K562 (cell line): ENCODE results near the gene GJA1. TPM values are rescaled to one million over a fixed set of nuclear protein-coding genes. Genes with fewer than 3 reads are reported as not detected.

ENCODE experiments used
- ATAC-seq: fragments of 200-7000 bp; cut with Tn5 transposase; 3 replicates; pipeline ENCODE4 v1.9.1; 2020; ENCODE audit warnings: moderate library complexity
- BruUV-seq: library from RNA; stranded (reverse); fragments of 400-500 nt; replicated peaks from 2 replicates; lab custom pipeline; 2021; lab: Mats Ljungman, UMichigan
- CTCF ChIA-PET: fragments of 300-600 bp; formaldehyde crosslinking; extraction: SDS; loops from one replicate; lab custom pipeline; 2021; ENCODE audit warnings: low intra/inter-chr PET ratio; lab: Yijun Ruan, JAX
- POLR2A ChIA-PET: fragments of 300-600, 350-650 bp; sonication (Branson Sonifier 250); formaldehyde crosslinking; extraction: SDS; loops from one replicate; lab custom pipeline; 2021; ENCODE audit warnings: antibody characterized with exemption, inconsistent platforms; lab: Yijun Ruan, JAX
- DNase-seq, 4 experiments: peaks; one replicate each; pipeline versions ENCODE4 v3.0.0 to v3.0.0-alpha.2; 2011 to 2018; ENCODE audit warnings: low spot score in 3 of 4, mixed read lengths in 3 of 4; ENCODE audit errors: extremely low read depth in 1 of 4
- FAIRE-seq: peaks from 2 replicates; lab custom pipeline; 2011; peaks lifted over from hg19 to GRCh38; lab: Jason Lieb, UNC
- H2AFZ ChIP-seq: 2 replicates; pipeline ENCODE4 v1.6.0; 2011; ENCODE audit warnings: low read depth, low read length, control low read depth, inconsistent platforms
- H3K27ac ChIP-seq: fragments of 200-600 bp; 3 replicates; pipeline ENCODE4 v1.8.0; 2011; ENCODE audit warnings: low read depth, mild to moderate bottlenecking, control low read depth, inconsistent platforms, low read length, moderate library complexity, mixed read lengths; ENCODE audit errors: extremely low read depth
- H3K27me3 ChIP-seq, 2 experiments: fragments of 300-600 bp in 1 of 2; 2 replicates in 1 of 2; 3 replicates in 1 of 2; pipeline versions ENCODE4 v1.6.0 to v1.8.0; 2011; ENCODE audit warnings: inconsistent platforms in 2 of 2, low read length in 2 of 2, mild to moderate bottlenecking in 1 of 2, mixed read lengths in 1 of 2, moderate library complexity in 1 of 2; ENCODE audit not compliant: control insufficient read depth in 2 of 2, insufficient read depth in 2 of 2
- H3K36me3 ChIP-seq: fragments of 300-600 bp; 3 replicates; pipeline ENCODE4 v1.8.0; 2011; ENCODE audit warnings: mild to moderate bottlenecking, low read length, inconsistent platforms; ENCODE audit not compliant: control insufficient read depth, insufficient read depth
- H3K4me1 ChIP-seq, 2 experiments: fragments of 200-600 bp in 1 of 2; replicated peaks in 1 of 2; 2 replicates in 1 of 2; 3 replicates in 1 of 2; pipeline versions ENCODE4 v1.5.1 to v1.8.0; 2011; ENCODE audit warnings: inconsistent platforms in 2 of 2, low read length in 2 of 2, mild to moderate bottlenecking in 1 of 2, mixed read lengths in 1 of 2, moderate library complexity in 1 of 2; ENCODE audit not compliant: control insufficient read depth in 2 of 2, insufficient read depth in 2 of 2
- H3K4me2 ChIP-seq: 2 replicates; pipeline ENCODE4 v1.6.1; 2011; ENCODE audit warnings: low read length, control low read depth, inconsistent platforms, mixed read lengths; ENCODE audit not compliant: insufficient read depth
- H3K4me3 ChIP-seq: fragments of 200-600 bp; sonication (generic), shearing (Covaris generic); 2 replicates; pipeline ENCODE4 v1.5.1; 2016; ENCODE audit warnings: control low read depth, inconsistent platforms
- H3K79me2 ChIP-seq: fragments of 200-600 bp; 3 replicates; pipeline ENCODE4 v1.8.0; 2011; ENCODE audit warnings: low read length, inconsistent platforms; ENCODE audit not compliant: control insufficient read depth, insufficient read depth
- H3K9ac ChIP-seq, 2 experiments: 2 replicates each; pipeline versions ENCODE4 v1.6.0 to v1.6.1; 2011; ENCODE audit warnings: low read depth in 2 of 2, low read length in 2 of 2, control low read depth in 1 of 2, inconsistent platforms in 1 of 2, mild to moderate bottlenecking in 1 of 2, mixed read lengths in 1 of 2; ENCODE audit not compliant: insufficient read depth in 1 of 2
- H3K9me1 ChIP-seq: one replicate; pipeline ENCODE4 v1.6.0; 2011; ENCODE audit warnings: inconsistent platforms, mild to moderate bottlenecking, low read length, moderate library complexity; ENCODE audit not compliant: control insufficient read depth, insufficient read depth
- H3K9me3 ChIP-seq: replicated peaks from 2 replicates; pipeline ENCODE4 v1.5.1; 2011; ENCODE audit warnings: low read depth, low read length, inconsistent platforms; ENCODE audit not compliant: control insufficient read depth, insufficient read depth
- H4K20me1 ChIP-seq: replicated peaks from 2 replicates; pipeline ENCODE4 v1.6.1; 2011; ENCODE audit warnings: low read length, inconsistent platforms, mixed read lengths; ENCODE audit not compliant: control insufficient read depth, insufficient read depth
- ARNT ChIP-seq, 2 experiments: fragments of 450-650 bp; IDR thresholded peaks; 2 replicates each; pipeline ENCODE4 v1.6.1; 2016; ENCODE audit warnings: mild to moderate bottlenecking in 1 of 2
- DMBX1 ChIP-seq: fragments of 250-450 bp; sonication (Bioruptor Pico); IDR thresholded peaks from 2 replicates; pipeline ENCODE4 v1.8.0; 2022; ENCODE audit warnings: inconsistent platforms, mild to moderate bottlenecking, moderate library complexity, borderline replicate concordance
- HMG20A ChIP-seq: fragments of 450-650 bp; formaldehyde crosslinking; conservative IDR thresholded peaks from 2 replicates; pipeline ENCODE4 v1.4.0; 2020; ENCODE audit warnings: mild to moderate bottlenecking, mixed read lengths
- NBN ChIP-seq: fragments of 450-650 bp; IDR thresholded peaks from 2 replicates; pipeline ENCODE4 v1.6.1; 2016; ENCODE audit warnings: low read depth, mild to moderate bottlenecking
- RFX7 ChIP-seq: fragments of 250-450 bp; sonication (Bioruptor Pico); IDR thresholded peaks from 2 replicates; pipeline ENCODE4 v1.5.1; 2021; ENCODE audit warnings: mild to moderate bottlenecking
- RNF2 ChIP-seq: sonication (generic); IDR thresholded peaks from 2 replicates; pipeline ENCODE4 v1.6.1; 2016
- SFPQ ChIP-seq: fragments of 200-400 bp; formaldehyde crosslinking; IDR thresholded peaks from 2 replicates; pipeline ENCODE4 v1.6.1; 2017; ENCODE audit warnings: mild to moderate bottlenecking, low read depth, low read length, moderate library complexity
- SLC30A9 ChIP-seq: fragments of 250-450 bp; sonication (Bioruptor Pico); IDR thresholded peaks from 2 replicates; pipeline ENCODE4 v1.8.0; 2022; ENCODE audit warnings: mild to moderate bottlenecking, moderate library complexity
- SREBF1 ChIP-seq: fragments of 150-350 bp; IDR thresholded peaks from 2 replicates; pipeline ENCODE4 v1.6.1; 2014; ENCODE audit warnings: antibody characterized with exemption, low read depth, low read length, borderline replicate concordance
- TEAD4 ChIP-seq, 2 experiments: sonication (generic) in 1 of 2; formaldehyde crosslinking in 1 of 2; IDR thresholded peaks; 2 replicates each; pipeline versions ENCODE4 v1.6.1 to v1.8.0; 2012 to 2022; ENCODE audit warnings: borderline replicate concordance in 1 of 2, inconsistent platforms in 1 of 2, low read length in 1 of 2, mild to moderate bottlenecking in 1 of 2, missing genetic modification reagents in 1 of 2
- ZBTB7A ChIP-seq: IDR thresholded peaks from 2 replicates; pipeline ENCODE4 v1.6.1; 2011; ENCODE audit warnings: low read depth, mild to moderate bottlenecking, low read length, moderate library complexity, borderline replicate concordance; ENCODE audit not compliant: control insufficient read depth
- ZNF143 ChIP-seq: sonication (generic); formaldehyde crosslinking; IDR thresholded peaks from 2 replicates; pipeline ENCODE4 v1.9.0; 2022; ENCODE audit warnings: mild to moderate bottlenecking, missing genetic modification reagents
- WGBS: fragments of 100-300 bp; shearing (Covaris generic); methylation state at CpG from one replicate; pipeline ENCODE4 v1.1.6; 2016; ENCODE audit warnings: low coverage, mixed read lengths; ENCODE audit not compliant: insufficient coverage; ENCODE audit errors: missing lambda C conversion rate; 5-methylcytosine and 5-hydroxymethylcytosine counted together
- in situ Hi-C: fragments of 300-500 bp; cut with MboI; formaldehyde crosslinking; loops from 4 replicates; pipeline ENCODE4 v1.15.0; 2018; ENCODE audit warnings: inconsistent platforms, mixed read lengths
- intact Hi-C: fragments of 100-400 bp; cut with micrococcal nuclease; formaldehyde crosslinking; loops from 2 replicates; pipeline ENCODE4 v1.14.2; 2022
- polyA plus RNA-seq, 8 experiments: library from polyadenylated mRNA; depleted of rRNA in 4 of 8; stranded (reverse) in 5 of 8; unstranded in 3 of 8; fragments of >200 nt; fragmentation: Nextera tagmentation in 2 of 8; fragmentation: Illumina TruSeq in 1 of 8; extraction: Ambion mirVana in 2 of 8; extraction: Trizol in 1 of 8; gene quantifications; 2 replicates each; pipeline versions ENCODE4 v1.2.1 to v1.2.3, GENCODE V29; 2011 to 2014; ENCODE audit warnings: inconsistent platforms in 1 of 8, missing spikeins in 1 of 8
- total RNA-seq, 7 experiments: library from RNA; depleted of rRNA in 6 of 7; stranded (reverse); fragments of >200 nt in 6 of 7; fragmentation: Illumina TruSeq in 2 of 7; extraction: Trizol in 2 of 7; gene quantifications; 2 replicates each; pipeline versions ENCODE4 v1.2.1 to v1.2.3, GENCODE V29; 2011 to 2021; ENCODE audit warnings: low replicate concordance in 1 of 7
- TF ChIP-seq, protein P1 (sequence below): fragments of 450-650 bp; IDR thresholded peaks from 2 replicates; pipeline ENCODE4 v1.6.1; 2016

The GJA1 gene
- total and polyA plus RNA-seq, 9 of the 15 experiments (the other 6 are each of a cell fraction or from before 2014, with no cell fraction given) = 0.04 to 0.58 (median 0.06) TPM; not detected in 4

DNA sequence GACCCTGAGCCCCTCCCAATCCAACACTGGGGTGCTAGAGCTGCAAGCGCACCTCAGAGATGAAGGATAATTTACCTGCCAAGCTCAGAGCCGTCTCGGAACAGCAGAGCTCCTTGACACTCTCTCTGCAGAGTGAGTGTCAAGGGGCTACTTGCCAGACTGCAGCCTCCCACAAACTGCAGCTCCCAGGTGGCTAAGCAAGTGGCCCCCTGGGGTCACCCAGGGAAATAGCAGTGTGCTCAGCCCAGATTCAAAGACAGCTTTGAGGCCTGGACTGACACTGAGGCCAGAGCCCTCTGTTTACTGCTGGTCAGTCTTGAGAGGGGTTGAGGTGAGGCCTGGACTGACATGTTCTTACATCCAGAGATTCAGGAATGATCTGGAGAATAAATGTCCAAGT lies 46.0 kb upstream of the GJA1 start:
- Histone ChIP-seq H2AFZ (no peak overlapping the region), H3K4me3 (no peak overlapping the region), H4K20me1 (no peaks in the 10 kb centered on the region), H3K4me2 (no peak overlapping the region), H3K79me2 (no peaks in the 10 kb centered on the region), H3K9me1 (no peaks in the 10 kb centered on the region), H3K9me3 (no peaks in the 10 kb centered on the region), H3K4me1 (no peaks in the 10 kb centered on the region), H3K27ac (no peak overlapping the region), H3K36me3 (no peaks in the 10 kb centered on the region), H3K27me3 (no peaks in the 10 kb centered on the region), H3K9ac (no peak overlapping the region)
- in situ Hi-C loops (no loop called here), intact Hi-C loops (no loop called here)
- FAIRE-seq = no peak
- no TSS peak for BruUV-seq
- no peak for TF ChIP-seq NBN
- DNase-seq = no peak
- WGBS = 0% methylated on average over 3 of the region's 3 CpGs
- POLR2A ChIA-PET = interaction anchor here (0.6 to 0.8 kb wide), 2 partner anchors 12 to 16 kb away, joined by 3 read pairs; no protein-coding TSS in a partner anchor
- CTCF ChIA-PET = no interaction called here
- ATAC-seq = no peak

- Histone ChIP-seq H3K9me1 (no peaks in the 10 kb centered on the region), H2AFZ (no peak overlapping the region), H3K4me2 (no peak overlapping the region), H3K27me3 (no peaks in the 10 kb centered on the region), H4K20me1 (no peaks in the 10 kb centered on the region), H3K4me1 (no peaks in the 10 kb centered on the region), H3K79me2 (no peaks in the 10 kb centered on the region), H3K9ac (no peak overlapping the region), H3K27ac (no peak overlapping the region), H3K36me3 (no peaks in the 10 kb centered on the region), H3K9me3 (no peaks in the 10 kb centered on the region), H3K4me3 (no peak overlapping the region)
- ChIA-PET POLR2A (no interaction called here), CTCF (no interaction called here)
- FAIRE-seq (no peak), ATAC-seq (no peak), DNase-seq (no peak)
- in situ Hi-C loops (no loop called here), intact Hi-C loops (no loop called here)
- no TSS peak for BruUV-seq
- TF ChIP-seq ZBTB7A (no peak), RFX7 (CRISPR knock-in tag) (no peak), SREBF1 (no peak), ARNT (IDR thresholded peaks at IDR 0.05) (no peak), HMG20A (CRISPR knock-in tag) (no peak), SFPQ (no peak), RNF2 (no peak), SLC30A9 (CRISPR knock-in tag) (no peak), ZNF143 (no peak), TEAD4 (IDR thresholded peaks at IDR 0.05; ENCODE audit: low read length) (no peak), TEAD4 (CRISPR knock-in tag; IDR thresholded peaks at IDR 0.05; ENCODE audit: borderline replicate concordance) (no peak), DMBX1 (CRISPR knock-in tag) (no peak)
- TF ChIP-seq, protein P1, sequence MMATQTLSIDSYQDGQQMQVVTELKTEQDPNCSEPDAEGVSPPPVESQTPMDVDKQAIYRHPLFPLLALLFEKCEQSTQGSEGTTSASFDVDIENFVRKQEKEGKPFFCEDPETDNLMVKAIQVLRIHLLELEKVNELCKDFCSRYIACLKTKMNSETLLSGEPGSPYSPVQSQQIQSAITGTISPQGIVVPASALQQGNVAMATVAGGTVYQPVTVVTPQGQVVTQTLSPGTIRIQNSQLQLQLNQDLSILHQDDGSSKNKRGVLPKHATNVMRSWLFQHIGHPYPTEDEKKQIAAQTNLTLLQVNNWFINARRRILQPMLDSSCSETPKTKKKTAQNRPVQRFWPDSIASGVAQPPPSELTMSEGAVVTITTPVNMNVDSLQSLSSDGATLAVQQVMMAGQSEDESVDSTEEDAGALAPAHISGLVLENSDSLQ = no peak
- 0% methylated on average over 1 of the region's 1 CpG for WGBS
Observed at GRCh38 chr6:121393731-121394505, 41.5 kb upstream of the GJA1 start.
